Central memory CD8-positive, alpha-beta T cell (primary cell): ENCODE results near the gene WDR37.

Experiments
- ATAC-seq: fragments of 150-1000 bp; cut with Tn5 transposase; replicated peaks from 2 replicates; pipeline ENCODE4 v1.10.0; 2022; ENCODE audit warnings: mild to moderate bottlenecking, moderate FRiP score, moderate number of reproducible peaks; ENCODE audit not compliant: poor library complexity, severe bottlenecking; ENCODE audit errors: extremely low read depth
- DNase-seq, 2 donors: peaks; one replicate each; pipeline ENCODE4 v3.0.0; 2021; ENCODE audit warnings: low spot score in 2 of 2
- H3K27ac Mint-ChIP-seq: one replicate; pipeline ENCODE4 v1.8.0; 2022; ENCODE audit warnings: low read depth, mild to moderate bottlenecking, moderate library complexity, mixed read lengths
- H3K27me3 Mint-ChIP-seq: one replicate; pipeline ENCODE4 v1.8.0; 2022; ENCODE audit warnings: mixed read lengths
- H3K36me3 Mint-ChIP-seq: one replicate; pipeline ENCODE4 v1.8.0; 2022; ENCODE audit warnings: mild to moderate bottlenecking, moderate library complexity, mixed read lengths; ENCODE audit not compliant: insufficient read depth
- H3K4me1 Mint-ChIP-seq: one replicate; pipeline ENCODE4 v1.8.0; 2022; ENCODE audit warnings: mixed read lengths
- H3K4me3 Mint-ChIP-seq: one replicate; pipeline ENCODE4 v1.8.0; 2022; ENCODE audit warnings: mild to moderate bottlenecking, moderate library complexity, mixed read lengths
- H3K9me3 Mint-ChIP-seq: one replicate; pipeline ENCODE4 v1.8.0; 2022; ENCODE audit warnings: mixed read lengths

WDR37 gene

GRCh38 chr10:1102831-1103230 is 46.6 kb downstream of the WDR37 start:
- Mint-ChIP-seq H3K4me3 (no peak overlapping the region), H3K9me3 (no peaks in the 10 kb centered on the region), H3K36me3 (peaks cover 55% of the 10 kb centered on the region), H3K4me1 (peaks cover 40% of the 10 kb centered on the region), H3K27me3 (no peaks in the 10 kb centered on the region), H3K27ac (no peak overlapping the region)
- DNase-seq, result no peak
- ATAC-seq, result no peak

GRCh38 chr10:1103551-1103950 is 47.4 kb downstream of the WDR37 start:
- peaks cover 45% of the 10 kb centered on the region for H3K4me1 Mint-ChIP-seq
- ATAC-seq (no peak), DNase-seq (no peak)
- H3K9me3 Mint-ChIP-seq, result no peaks in the 10 kb centered on the region
- H3K4me3 Mint-ChIP-seq, result no peak overlapping the region
- H3K36me3 Mint-ChIP-seq, result peaks cover 56% of the 10 kb centered on the region
- no peaks in the 10 kb centered on the region for H3K27me3 Mint-ChIP-seq
- peak overlapping the region; percentile 60 for H3K27ac Mint-ChIP-seq

GRCh38 chr10:1104971-1105370 is 48.8 kb downstream of the WDR37 start:
- ATAC-seq (no peak), DNase-seq (no peak)
- no peaks in the 10 kb centered on the region for H3K27me3 Mint-ChIP-seq
- H3K4me3 Mint-ChIP-seq, result no peak overlapping the region
- no peaks in the 10 kb centered on the region for H3K9me3 Mint-ChIP-seq
- H3K36me3 Mint-ChIP-seq, result peaks cover 56% of the 10 kb centered on the region
- H3K4me1 Mint-ChIP-seq, result peaks cover 40% of the 10 kb centered on the region
- H3K27ac Mint-ChIP-seq, result no peak overlapping the region

- no peak for DNase-seq
- Mint-ChIP-seq H3K27me3 (no peaks in the 10 kb centered on the region), H3K27ac (no peak overlapping the region), H3K4me3 (no peak overlapping the region), H3K4me1 (peaks cover 38% of the 10 kb centered on the region), H3K9me3 (no peaks in the 10 kb centered on the region), H3K36me3 (peaks cover 53% of the 10 kb centered on the region)
- ATAC-seq, result no peak
Measured at GRCh38 chr10:1107004-1107403, 50.8 kb downstream of the WDR37 start.

GRCh38 chr10:1107679-1108078 is 51.5 kb downstream of the WDR37 start:
- peaks cover 41% of the 10 kb centered on the region for H3K4me1 Mint-ChIP-seq
- peaks cover 56% of the 10 kb centered on the region for H3K36me3 Mint-ChIP-seq
- no peak overlapping the region for H3K27ac Mint-ChIP-seq
- no peaks in the 10 kb centered on the region for H3K27me3 Mint-ChIP-seq
- H3K9me3 Mint-ChIP-seq, result no peaks in the 10 kb centered on the region
- ATAC-seq (no peak), DNase-seq (no peak)
- H3K4me3 Mint-ChIP-seq, result no peak overlapping the region

GRCh38 chr10:1109795-1110673 is 53.8 kb downstream of the WDR37 start:
- H3K9me3 Mint-ChIP-seq, result no peaks in the 10 kb centered on the region
- H3K4me1 Mint-ChIP-seq, result peaks cover 48% of the 10 kb centered on the region
- peak overlapping the region; percentile 89 for H3K27ac Mint-ChIP-seq
- DNase-seq, result peak; percentile 47 to 64
- peaks cover 56% of the 10 kb centered on the region for H3K36me3 Mint-ChIP-seq
- no peaks in the 10 kb centered on the region for H3K27me3 Mint-ChIP-seq
- peak overlapping the region; percentile 63 for H3K4me3 Mint-ChIP-seq
- ATAC-seq, result peak; percentile 95

- Mint-ChIP-seq H3K36me3 (peaks cover 55% of the 10 kb centered on the region), H3K27me3 (no peaks in the 10 kb centered on the region), H3K27ac (peak overlapping the region; percentile 89), H3K4me3 (peak overlapping the region; percentile 63), H3K9me3 (no peaks in the 10 kb centered on the region), H3K4me1 (peaks cover 52% of the 10 kb centered on the region)
- ATAC-seq, result no peak
- DNase-seq, result no peak
Measured at GRCh38 chr10:1110674-1111119, 54.5 kb downstream of the WDR37 start.

GRCh38 chr10:1114315-1114714 is 58.1 kb downstream of the WDR37 start:
- Mint-ChIP-seq H3K27ac (no peak overlapping the region), H3K36me3 (peaks cover 58% of the 10 kb centered on the region), H3K27me3 (no peaks in the 10 kb centered on the region), H3K4me3 (no peak overlapping the region), H3K4me1 (peaks cover 44% of the 10 kb centered on the region), H3K9me3 (no peaks in the 10 kb centered on the region)
- no peak for ATAC-seq
- no peak for DNase-seq

- no peak for ATAC-seq
- Mint-ChIP-seq H3K27ac (no peak overlapping the region), H3K27me3 (no peaks in the 10 kb centered on the region), H3K4me1 (peaks cover 42% of the 10 kb centered on the region), H3K9me3 (no peaks in the 10 kb centered on the region), H3K36me3 (peaks cover 59% of the 10 kb centered on the region), H3K4me3 (no peak overlapping the region)
- no peak for DNase-seq
Measured at GRCh38 chr10:1114719-1115606, 58.8 kb downstream of the WDR37 start.

GRCh38 chr10:1115607-1115955 is 59.4 kb downstream of the WDR37 start:
- Mint-ChIP-seq H3K27ac (no peak overlapping the region), H3K27me3 (no peaks in the 10 kb centered on the region), H3K9me3 (no peaks in the 10 kb centered on the region), H3K4me1 (peaks cover 39% of the 10 kb centered on the region), H3K36me3 (peaks cover 60% of the 10 kb centered on the region), H3K4me3 (no peak overlapping the region)
- ATAC-seq (no peak), DNase-seq (no peak)

GRCh38 chr10:1116051-1116450 is 59.9 kb downstream of the WDR37 start:
- H3K36me3 Mint-ChIP-seq, result peaks cover 62% of the 10 kb centered on the region
- no peak overlapping the region for H3K4me3 Mint-ChIP-seq
- no peak for DNase-seq

GRCh38 chr10:1116696-1117280 is 60.6 kb downstream of the WDR37 start:
- no peaks in the 10 kb centered on the region for H3K9me3 Mint-ChIP-seq
- peaks cover 33% of the 10 kb centered on the region for H3K4me1 Mint-ChIP-seq
- H3K36me3 Mint-ChIP-seq, result peaks cover 68% of the 10 kb centered on the region
- H3K27me3 Mint-ChIP-seq, result no peaks in the 10 kb centered on the region
- peak overlapping the region; percentile 32 for H3K27ac Mint-ChIP-seq
- DNase-seq (no peak), ATAC-seq (no peak)
- H3K4me3 Mint-ChIP-seq, result no peak overlapping the region

More at GRCh38 chr10:1116051-1116450, 59.9 kb downstream of the WDR37 start:
- Mint-ChIP-seq H3K27me3 (no peaks in the 10 kb centered on the region), H3K9me3 (no peaks in the 10 kb centered on the region), H3K27ac (peak overlapping the region; percentile 32), H3K4me1 (peaks cover 34% of the 10 kb centered on the region)
- no peak for ATAC-seq
